Vagina (tissue), 2 donors: Measurements from ENCODE around the gene IL1RAPL2.

ENCODE experiments used
- CTCF ChIP-seq, 3 experiments: fragments of 450-650 bp in 2 of 3; fragments of 200-600 bp in 1 of 3; sonication (generic) in 1 of 3; IDR thresholded peaks; one replicate each; pipeline ENCODE4 v1.5.1; 2017 to 2019; ENCODE audit warnings: antibody characterized with exemption in 3 of 3, mild to moderate bottlenecking in 2 of 3, moderate library complexity in 2 of 3
- POLR2A ChIP-seq, 2 donors: fragments of 450-650 bp; IDR thresholded peaks; one replicate each; pipeline ENCODE4 v1.6.1; 2017; ENCODE audit warnings: antibody characterized with exemption in 2 of 2, mild to moderate bottlenecking in 2 of 2, moderate library complexity in 2 of 2

GRCh38 chrX:105179644-105180043 lies 613.6 kb downstream of the IL1RAPL2 start:
- TF ChIP-seq CTCF (IDR thresholded peaks at IDR 0.05) (no peak), POLR2A (IDR thresholded peaks at IDR 0.05) (no peak)
